NCI-H69 (cell line): ENCODE results near the gene FUCA1.

Experiments used
- DNase-seq: peaks from one replicate; lab custom pipeline; 2025; lab: John Stamatoyannopoulos, UW

The FUCA1 gene

DNA sequence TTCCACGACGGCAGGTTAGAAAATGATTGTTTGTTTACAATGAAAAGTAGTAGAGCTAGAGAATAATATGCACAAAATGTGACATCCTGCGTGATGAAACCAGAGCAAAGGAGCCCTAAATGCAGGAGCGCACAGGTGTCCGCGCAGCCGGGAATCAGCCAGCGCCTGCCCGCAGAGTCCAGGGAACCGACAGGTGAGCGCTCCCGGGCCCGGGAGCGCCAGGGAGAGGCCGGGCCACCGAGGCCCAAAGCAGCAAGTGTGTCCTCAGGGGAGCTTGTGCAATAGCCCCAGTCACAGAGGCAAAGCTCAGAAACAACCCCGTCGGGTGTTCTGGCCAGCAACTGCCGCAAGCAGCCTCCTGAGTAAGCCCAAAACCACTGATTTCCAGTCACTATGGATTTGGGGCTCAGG lies 66.7 kb downstream of the FUCA1 start:
- peak; percentile 44 for DNase-seq

DNA sequence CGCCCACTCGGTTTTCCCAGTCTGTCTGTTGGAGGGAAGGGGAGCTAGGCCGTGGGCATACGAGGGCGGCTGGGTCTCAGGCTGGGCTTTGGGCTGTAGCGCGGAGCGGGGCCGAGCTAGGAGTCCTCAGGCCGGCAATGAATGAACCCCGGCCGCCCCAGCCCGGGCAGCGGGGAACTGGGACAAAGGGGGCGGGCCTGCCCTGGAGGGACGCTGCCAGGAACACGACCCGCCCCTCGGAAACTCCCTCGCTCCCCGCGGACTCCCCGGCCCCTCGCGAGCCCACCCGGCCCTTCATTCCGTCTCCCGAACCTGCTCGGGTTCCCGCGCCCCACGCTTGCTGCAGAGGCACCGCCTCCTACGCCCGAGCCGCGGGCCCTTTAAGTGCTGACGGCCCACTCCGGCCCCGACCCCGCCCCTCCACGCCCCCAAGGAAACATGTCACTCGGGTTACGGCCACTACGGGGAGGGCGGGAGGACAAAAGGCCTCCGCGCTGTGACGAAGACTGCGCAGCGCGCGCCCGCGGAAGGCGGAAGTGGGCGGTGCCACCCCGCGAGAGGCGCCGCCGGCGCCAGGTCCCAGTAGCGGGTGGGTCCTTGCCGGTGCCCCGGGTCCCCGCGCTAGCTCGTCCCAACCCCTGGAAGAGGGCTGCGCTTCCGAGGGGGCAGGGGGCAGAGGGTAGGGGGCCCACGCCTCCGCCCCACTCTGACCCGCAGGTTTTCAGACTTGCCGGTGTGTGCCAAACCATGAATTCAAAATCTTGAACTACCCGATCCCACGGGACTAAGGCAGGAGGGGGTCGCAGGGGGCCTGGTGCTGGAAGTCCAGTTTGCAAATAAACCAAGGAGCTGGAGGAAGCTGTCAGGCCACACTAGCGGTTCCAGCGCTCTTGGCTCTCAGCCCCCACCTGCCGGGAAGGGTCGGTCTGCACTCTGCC lies 67.4 kb downstream of the FUCA1 start, which contains the start of gene GALE:
Gene GALE (minus strand): TSS at position 355 of the 938 bp plus-strand sequence. CDS start 1,747 bp downstream, outside the sequence.
- peak; percentile 93 for DNase-seq

DNA sequence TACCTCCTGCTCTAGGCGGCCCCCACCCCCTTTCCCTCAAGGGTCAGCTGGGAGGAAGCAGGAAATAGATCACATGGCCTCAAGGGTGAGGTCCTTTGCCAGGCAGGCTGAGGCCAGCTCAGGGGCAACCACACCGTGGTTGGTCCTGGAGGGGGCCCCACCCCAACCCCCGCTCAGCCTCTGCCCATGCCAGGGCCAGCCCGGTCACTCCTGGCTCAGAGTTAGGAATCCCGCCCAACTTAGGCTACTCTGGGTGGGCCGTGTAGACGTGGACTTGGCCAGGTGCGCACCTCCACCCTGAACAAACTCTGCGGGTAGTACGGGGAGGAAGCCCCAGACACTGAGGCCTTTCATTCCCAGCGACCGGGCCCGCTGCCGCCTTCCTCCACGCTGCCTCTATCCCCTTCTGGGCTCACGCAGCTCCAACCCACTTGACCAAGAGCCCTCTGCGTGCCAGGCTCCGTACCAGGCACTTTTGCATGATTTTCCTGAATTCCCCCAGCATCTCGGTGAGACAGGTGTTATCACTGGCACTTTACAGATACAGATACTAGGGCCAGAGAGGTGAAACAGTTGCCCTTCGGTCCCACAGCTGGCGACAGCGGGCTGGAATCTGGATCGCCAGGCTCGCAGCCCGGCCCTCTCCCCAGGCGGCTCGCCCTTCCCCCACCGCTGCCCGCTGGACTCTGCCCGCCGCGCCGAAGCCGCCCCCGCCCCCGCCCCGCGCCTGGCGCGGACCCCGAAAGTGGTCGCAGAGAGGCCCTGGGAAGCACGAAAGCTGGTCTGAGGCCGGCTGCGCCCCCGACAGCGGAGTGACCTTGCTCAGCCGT lies 68.3 kb downstream of the FUCA1 start:
- peak; percentile 36 for DNase-seq

DNA sequence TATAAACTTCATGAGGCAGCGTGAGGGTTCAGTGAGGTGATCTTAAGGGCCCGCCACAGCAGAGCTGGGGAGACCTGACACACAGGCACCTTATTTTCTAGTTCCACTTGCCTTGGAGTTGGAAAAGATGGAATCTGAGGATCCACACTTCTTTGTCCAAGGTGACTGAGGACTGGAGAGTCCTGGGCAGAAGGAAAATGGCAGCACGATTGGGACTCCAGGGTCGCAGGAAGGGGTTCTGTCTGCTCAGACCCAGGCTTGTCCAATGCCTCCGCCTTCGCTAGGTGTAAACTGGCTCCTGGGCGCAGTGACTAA lies 68.9 kb downstream of the FUCA1 start:
- no peak for DNase-seq

DNA sequence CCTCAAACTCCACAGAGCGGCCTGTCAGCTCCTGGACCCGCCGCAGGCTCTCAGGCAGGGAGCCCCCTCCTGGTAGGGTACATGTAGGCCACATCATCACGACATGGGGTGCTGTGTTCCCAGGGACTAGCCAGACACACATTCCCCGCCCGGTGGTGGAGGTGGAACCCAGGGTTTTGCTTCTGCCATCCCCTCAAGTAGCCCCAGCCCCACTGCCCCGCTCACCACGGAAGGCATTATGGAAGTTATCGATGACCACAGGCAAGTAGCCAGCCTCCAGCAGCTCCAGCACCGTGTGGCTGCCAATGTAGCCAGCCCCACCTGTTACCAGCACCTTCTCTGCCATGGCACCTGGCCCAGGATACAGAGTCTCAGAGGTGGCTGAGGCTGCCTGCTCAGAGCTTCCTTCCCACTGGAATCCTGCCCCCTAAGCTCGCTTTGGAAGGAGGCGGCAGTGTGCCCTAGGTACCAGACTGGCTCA lies 69.4 kb downstream of the FUCA1 start:
- peak; percentile 1 for DNase-seq

DNA sequence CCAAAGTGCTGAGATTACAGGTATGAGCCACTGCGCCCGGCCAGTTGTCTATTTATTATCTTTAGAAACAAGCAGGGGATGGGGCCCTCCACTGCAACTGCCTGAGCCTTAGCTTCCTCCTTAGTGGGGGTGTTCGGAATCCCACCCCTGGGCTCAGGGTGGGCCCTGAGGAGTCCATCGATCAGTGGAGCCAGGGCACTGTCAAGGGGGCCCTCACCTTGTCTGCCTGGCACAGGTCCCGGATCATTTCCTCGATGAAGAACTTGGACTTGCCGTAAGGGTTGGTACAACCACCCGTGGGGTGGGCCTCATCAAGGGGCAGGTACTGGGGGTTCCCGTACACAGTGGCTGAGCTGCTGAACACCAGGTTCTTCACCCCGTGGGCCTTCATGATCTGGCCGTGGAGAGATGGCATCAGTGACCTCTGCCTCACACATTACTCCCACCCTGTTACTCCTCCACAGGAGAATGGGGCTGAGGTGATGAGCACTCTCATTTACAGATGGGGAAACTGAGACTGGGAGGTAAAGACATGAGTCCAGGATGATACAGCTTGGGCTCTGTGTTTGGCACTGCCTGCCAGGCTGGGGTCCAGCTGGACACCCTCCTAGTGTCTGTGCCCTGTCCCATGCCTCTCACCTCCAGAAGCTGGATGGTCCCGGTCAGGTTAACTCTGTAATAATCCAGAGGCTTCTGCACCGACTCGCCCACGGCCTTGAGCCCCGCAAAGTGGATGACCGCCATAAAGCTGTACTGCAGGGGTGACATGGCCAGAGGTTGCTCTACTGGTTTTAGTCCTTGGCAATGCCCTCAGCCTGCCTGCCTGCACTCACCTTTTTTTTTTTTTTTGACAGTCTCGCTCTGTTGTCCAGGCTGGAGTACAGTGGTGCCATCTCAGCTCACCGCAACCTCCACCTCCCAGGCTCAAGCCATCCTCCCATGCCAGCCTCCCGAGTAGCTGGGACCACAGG lies 70.3 kb downstream of the FUCA1 start:
- no peak for DNase-seq

DNA sequence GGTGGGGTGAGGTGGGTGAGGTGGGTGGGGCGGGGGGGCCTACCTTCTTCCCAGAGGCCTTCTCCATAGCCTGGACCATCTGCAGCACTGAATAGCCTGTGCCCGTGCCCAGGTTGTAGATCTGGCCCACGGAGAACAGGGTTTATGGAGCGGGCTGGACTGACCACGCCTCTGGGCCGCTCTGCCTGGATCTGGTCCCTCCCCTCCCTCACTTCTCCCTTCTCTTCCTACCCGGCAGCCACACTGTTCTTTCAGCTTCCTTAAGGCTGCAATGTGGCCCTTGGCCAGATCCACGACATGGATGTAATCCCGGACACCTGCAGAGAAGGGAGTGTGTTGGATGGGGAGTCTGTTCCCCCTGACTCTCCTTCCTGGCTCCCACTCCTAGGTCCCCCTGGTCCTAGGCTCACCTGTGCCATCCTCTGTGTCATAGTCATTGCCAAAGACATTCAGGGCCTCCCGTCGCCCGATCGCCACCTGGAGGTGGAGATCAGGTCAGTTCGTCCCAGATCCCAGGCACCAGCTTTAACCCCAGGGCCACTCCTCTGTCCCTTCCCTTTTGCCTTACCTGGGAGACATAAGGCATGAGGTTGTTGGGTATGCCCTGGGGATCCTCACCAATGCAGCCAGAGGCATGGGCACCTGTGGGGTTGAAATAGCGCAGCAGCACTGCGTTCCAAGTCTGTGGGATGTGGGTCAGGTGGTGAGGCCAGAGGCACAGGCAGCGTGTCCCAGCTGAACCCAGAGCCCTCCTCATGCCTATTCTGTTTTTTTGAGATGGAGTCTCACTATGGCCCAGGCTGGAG lies 71.4 kb downstream of the FUCA1 start:
- DNase-seq, result no peak

DNA sequence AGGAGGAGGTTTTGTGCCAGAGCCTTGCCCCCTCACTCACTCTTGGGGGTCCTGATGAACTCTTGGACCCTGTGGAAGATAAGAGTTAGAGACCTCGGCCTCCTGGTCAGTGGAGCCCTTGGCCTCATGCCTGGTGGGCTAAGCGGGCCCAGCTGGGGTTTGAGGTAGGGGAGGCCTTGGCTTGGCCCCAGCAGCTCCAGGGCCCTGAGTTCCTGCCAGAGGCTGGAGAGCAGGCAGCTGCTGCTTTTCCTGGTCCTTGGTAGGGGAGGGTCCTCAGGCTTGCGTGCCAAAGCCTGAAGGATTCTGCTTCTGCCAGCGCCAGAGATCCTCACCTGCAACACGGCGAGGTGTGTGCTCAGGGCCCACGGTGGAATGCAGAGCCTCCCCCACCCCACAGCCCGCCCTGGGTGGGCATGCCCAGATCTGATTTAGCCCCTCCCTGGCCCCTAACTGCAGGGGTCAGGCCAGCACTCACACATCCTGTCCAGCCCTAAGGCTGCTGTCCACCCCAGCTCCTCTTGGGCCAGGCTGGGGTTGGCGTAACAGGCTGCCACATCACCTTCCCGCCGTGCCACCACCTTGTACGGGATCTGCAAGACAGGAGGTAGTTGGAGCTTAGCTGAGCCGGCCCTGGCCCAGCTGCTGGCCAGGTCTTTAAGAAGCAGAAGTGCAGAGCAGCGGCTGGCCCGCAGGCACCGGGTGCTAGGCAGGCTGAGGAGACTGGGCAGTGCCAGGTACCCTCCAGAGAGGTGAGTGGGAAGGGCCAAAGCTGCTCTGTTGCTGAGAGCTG lies 72.2 kb downstream of the FUCA1 start:
- no peak for DNase-seq
